Measurements from ENCODE around the gene MCAM.

MCAM gene

DNA sequence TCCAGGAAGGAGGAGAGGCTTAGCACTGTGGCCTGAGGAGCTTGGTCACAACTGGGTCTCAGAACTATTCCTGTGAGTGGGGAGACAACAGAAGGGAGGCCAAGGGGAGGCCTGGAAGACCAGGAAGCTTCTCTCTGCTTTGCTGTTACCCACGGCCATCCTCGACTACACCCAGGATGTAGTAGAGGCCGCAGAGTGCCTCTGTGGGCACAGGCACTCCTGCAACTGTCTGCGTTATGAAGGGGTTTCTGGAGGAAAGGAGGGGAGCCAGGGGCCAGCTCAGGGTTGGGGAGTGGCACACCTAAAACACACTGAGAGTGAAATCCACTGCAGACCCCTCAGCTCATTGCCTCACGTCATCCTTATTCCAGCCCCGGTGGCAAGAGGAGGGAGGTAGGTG, 33.4 kb upstream of the MCAM start:
- TF ChIP-seq, protein P1, sequence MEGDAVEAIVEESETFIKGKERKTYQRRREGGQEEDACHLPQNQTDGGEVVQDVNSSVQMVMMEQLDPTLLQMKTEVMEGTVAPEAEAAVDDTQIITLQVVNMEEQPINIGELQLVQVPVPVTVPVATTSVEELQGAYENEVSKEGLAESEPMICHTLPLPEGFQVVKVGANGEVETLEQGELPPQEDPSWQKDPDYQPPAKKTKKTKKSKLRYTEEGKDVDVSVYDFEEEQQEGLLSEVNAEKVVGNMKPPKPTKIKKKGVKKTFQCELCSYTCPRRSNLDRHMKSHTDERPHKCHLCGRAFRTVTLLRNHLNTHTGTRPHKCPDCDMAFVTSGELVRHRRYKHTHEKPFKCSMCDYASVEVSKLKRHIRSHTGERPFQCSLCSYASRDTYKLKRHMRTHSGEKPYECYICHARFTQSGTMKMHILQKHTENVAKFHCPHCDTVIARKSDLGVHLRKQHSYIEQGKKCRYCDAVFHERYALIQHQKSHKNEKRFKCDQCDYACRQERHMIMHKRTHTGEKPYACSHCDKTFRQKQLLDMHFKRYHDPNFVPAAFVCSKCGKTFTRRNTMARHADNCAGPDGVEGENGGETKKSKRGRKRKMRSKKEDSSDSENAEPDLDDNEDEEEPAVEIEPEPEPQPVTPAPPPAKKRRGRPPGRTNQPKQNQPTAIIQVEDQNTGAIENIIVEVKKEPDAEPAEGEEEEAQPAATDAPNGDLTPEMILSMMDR (IDR thresholded peaks at IDR 0.05), result no peak

DNA sequence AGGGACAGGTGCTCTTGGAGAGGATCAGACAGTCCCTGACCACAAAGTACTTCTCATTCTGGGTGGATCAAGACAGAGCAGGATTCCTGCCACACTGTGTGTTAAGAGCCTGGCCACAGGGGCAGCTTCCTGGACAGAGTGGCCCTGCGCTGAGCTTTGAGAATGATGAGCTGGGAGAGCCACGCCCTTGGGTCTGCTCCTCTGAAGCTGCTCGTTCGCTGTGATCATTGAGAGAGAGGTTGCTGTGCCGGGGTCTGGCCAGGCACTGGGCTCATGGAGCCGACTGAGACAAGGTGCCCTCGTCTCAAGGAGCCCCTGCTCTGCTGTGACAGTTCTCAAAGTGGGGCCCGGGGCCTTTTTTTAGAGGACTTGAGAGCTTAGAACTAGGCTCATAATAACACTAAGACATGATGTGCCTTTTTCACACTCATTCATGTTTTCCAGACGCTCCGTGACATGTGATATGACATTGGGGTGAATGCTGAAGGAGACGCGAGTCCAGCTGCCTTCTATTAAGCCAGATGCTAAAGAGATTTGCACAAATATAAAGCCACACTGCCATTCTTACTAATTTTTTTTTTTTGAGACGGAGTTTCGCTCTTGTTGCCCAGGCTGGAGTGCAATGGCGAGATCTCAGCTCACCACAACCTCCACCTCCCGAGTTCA, 31.1 kb upstream of the MCAM start:
- TF ChIP-seq, protein P1 (IDR thresholded peaks at IDR 0.05), result no peak

DNA sequence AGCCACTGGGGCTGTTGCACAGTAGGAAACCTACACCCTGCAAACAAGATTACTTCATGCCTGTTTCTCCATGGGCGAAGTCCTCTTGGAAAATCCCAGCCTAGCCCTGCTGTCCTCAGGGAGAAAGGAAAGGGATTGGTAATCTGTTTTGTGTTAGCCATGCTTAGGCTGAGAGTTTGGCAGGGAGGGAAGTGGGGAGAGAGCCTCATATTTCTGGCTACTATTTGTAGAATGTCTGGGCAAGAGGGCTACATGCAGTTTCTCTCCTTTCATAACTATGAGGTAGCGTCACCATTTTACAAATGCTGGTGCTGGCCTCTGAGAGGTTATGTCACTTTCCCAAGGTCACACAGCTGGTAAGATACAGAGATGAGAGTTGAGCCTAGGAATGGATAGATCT, 30.3 kb upstream of the MCAM start:
- TF ChIP-seq, protein P1 (IDR thresholded peaks at IDR 0.05), result no peak

DNA sequence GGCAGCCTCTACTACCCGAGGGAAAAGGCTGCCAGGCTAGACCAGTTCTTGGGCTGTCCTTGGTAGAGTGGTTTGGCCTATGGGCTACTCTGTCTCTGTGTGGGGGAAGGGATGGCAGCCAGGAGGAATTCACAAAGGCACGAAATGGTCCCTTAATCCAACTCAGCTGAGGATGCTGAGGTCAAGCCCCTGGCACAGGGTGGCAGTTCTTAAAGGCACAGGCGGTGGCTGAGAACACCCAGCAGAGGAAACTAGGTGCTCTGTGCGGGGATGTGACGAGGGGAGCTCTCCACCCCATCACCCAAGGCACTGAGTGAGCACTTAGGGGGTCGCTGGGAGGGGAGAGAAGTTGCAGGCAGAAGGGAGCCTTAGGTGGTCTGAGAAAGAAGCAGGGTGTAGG, 29.7 kb upstream of the MCAM start, which contains the start of gene MFRP:
MFRP (minus strand) TSS at position 101 of the 400 bp plus-strand sequence. CDS start 192 bp downstream, outside the sequence.
- TF ChIP-seq, protein P1 (IDR thresholded peaks at IDR 0.05), result no peak

DNA sequence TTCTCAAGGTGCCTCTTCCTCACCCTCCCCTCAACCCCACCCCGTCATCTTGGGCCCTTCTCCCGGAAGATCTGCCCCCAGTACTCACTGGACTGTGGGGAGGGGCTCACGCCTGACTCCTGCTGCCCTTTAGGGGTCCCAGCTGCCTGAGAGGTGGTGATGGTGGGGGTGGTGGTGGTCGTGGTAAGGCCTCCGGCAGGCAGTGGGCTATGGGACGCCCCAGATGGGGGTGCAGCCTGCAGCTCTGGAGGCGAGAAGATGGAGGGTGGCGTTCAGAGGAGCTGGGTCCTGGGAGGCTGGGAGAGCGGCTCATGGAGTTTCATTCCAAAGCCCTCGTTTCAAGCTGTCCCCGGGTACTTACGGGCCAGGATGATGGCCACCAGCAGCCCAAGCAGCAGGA, 28.8 kb upstream of the MCAM start:
- TF ChIP-seq, protein P1 (IDR thresholded peaks at IDR 0.05), result no peak

DNA sequence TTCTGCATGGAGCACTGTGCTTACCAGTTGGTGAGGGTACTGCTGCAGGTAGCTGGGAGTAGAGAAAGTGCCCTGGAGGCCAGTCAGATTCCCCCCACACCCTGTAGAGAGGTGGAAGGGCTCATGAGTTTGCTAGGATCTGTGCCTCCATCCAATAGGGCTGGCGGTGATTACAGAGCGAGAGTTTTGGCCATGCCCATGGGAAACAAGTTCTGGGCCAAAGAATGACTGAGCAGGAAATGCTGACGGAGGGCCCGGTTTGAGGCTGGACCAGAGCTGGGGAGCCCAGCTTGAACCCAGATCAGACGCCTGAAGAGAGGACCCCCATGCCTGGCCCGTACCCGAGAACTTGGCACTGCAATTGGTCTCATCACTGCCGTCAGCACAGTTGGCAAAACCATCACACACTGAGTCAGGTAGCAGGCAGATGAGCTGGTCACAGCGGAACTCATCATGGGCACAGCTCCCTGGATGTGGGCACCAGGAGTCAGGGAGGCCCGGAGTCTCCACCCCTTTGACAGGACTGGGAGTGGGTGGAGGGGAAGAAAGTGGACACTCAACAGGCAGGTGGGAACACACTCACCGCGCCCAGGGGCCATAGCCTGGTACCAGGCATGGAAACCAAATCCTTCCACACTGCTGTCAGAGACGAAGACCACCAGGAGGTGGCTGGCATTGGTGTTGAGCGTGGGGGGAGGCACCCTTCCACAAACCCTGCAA, 27.5 kb upstream of the MCAM start:
- TF ChIP-seq, protein P1 (IDR thresholded peaks at IDR 0.05), result no peak

DNA sequence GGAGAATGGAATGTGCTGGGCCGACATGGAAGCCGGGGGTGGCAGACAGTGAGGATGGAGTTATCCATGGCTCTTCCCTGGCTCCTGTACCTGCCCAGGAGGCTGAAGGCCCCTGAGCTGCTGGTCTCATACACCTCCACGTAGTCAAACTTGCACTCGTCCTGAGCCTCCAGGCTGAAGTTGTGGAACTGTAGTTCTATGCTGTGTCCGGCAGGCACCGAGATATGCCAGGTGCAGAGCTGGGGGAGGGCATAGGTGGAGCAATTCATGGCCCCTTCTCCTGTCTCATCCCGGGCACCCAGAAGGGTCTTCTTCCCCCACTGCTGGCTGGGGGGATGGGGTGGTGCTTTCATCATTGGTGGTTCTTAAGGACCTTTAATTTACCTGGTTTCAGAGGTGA, 26.8 kb upstream of the MCAM start:
- TF ChIP-seq, protein P1 (IDR thresholded peaks at IDR 0.05), result no peak

All from LNCAP (cell line).